ENCODE measurements around the gene TMPRSS15.

Gene TMPRSS15

DNA sequence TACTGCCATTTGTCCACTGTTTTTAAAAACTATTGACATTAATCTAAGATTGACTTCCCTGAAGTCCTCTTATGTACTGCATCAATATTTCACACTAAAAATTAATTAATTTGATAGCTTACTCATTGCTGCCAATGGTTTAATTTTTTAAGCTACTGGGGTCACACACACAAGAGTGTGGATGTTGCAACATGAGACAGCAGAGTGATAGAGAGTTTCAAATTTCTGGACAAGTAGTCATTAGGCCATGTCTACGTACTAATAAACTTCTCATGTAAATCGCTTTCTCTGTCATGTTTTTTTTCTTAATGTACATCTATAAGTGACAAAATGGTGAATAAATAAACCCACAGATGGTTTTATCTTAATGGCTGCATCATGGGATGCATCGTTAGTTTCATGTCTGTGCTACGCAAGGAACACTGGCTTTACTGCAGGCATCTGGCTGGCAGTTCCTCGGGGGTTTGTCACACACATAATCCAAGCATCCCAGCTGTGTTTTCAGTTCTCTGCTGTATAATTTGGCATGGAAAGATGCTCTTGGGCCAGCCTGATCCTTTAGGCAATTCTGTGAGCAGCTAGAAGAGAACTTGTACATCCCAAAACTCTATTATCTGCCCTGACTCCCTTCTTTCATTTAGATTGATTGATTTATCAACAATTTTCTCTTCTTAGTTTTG, 175.4 kb downstream of the TMPRSS15 start:
- Mint-ChIP-seq H3K4me1 (no peaks in the 10 kb centered on the region), H3K27ac (no peak overlapping the region), H3K36me3 (no peaks in the 10 kb centered on the region), H3K4me3 (no peak overlapping the region), H3K9me3 (no peaks in the 10 kb centered on the region)
- no peak for ATAC-seq
- DNase-seq (ENCODE audit: low spot score in 2 of 2): no peak

GRCh38 chr21:18222346-18222745, 181.2 kb downstream of the TMPRSS15 start:
- Mint-ChIP-seq H3K9me3 (peaks cover 23% of the 10 kb centered on the region), H3K4me3 (no peak overlapping the region), H3K27ac (no peak overlapping the region), H3K36me3 (no peaks in the 10 kb centered on the region), H3K4me1 (no peaks in the 10 kb centered on the region)
- ATAC-seq (no peak), DNase-seq (ENCODE audit: low spot score in 2 of 2) (no peak)

- no peak for ATAC-seq
- DNase-seq (ENCODE audit: low spot score in 2 of 2): no peak
- no peaks in the 10 kb centered on the region for H3K36me3 Mint-ChIP-seq
- no peak overlapping the region for H3K27ac Mint-ChIP-seq
- H3K4me1 Mint-ChIP-seq: no peaks in the 10 kb centered on the region
- no peak overlapping the region for H3K4me3 Mint-ChIP-seq
- peaks cover 29% of the 10 kb centered on the region for H3K9me3 Mint-ChIP-seq
Observed at GRCh38 chr21:18220498-18220897, 183.1 kb downstream of the TMPRSS15 start.
